DMS 273 treated with DMSO at 0.1 percent for 48 hours (cell line): ENCODE results near the gene NUP98.

ENCODE experiments used
- DNase-seq: peaks from one replicate; lab custom pipeline; 2025; lab: John Stamatoyannopoulos, UW

NUP98 gene

GRCh38 chr11:3797329-3798090 is at the start of gene NUP98:
Gene NUP98 (minus strand): TSS chr11:3797554. CDS start chr11:3782117, 15,437 bp downstream.
- DNase-seq: peak; percentile 96

GRCh38 chr11:3845670-3846069 is 48.3 kb upstream of the NUP98 start:
- DNase-seq: no peak

GRCh38 chr11:3845246-3845645 is 47.9 kb upstream of the NUP98 start:
- DNase-seq: no peak

- no peak for DNase-seq
These were observed 46.0 kb upstream of the NUP98 start for GRCh38 chr11:3843326-3843725.

GRCh38 chr11:3841426-3842350 is 44.3 kb upstream of the NUP98 start:
- DNase-seq: no peak

- DNase-seq: no peak
These were observed 43.6 kb upstream of the NUP98 start, which contains the start of gene RHOG for GRCh38 chr11:3840870-3841425. Gene RHOG (minus strand): TSS chr11:3840959. CDS start chr11:3828138, 12,821 bp downstream.

- no peak for DNase-seq
These were observed 42.9 kb upstream of the NUP98 start for GRCh38 chr11:3840004-3840869.

GRCh38 chr11:3838504-3838903 is 41.1 kb upstream of the NUP98 start:
- DNase-seq: no peak

- no peak for DNase-seq
These were observed 40.4 kb upstream of the NUP98 start for GRCh38 chr11:3837793-3838192.

GRCh38 chr11:3836903-3837302 is 39.5 kb upstream of the NUP98 start:
- no peak for DNase-seq

- DNase-seq: no peak
These were observed 38.4 kb upstream of the NUP98 start for GRCh38 chr11:3835751-3836150.

GRCh38 chr11:3834664-3835461 is 37.5 kb upstream of the NUP98 start:
- DNase-seq: no peak

- DNase-seq: no peak
These were observed 37.0 kb upstream of the NUP98 start for GRCh38 chr11:3834349-3834663.

- no peak for DNase-seq
These were observed 36.1 kb upstream of the NUP98 start for GRCh38 chr11:3833449-3833848.

- DNase-seq: no peak
These were observed 35.5 kb upstream of the NUP98 start for GRCh38 chr11:3832816-3833215.

GRCh38 chr11:3831378-3832239 is 34.3 kb upstream of the NUP98 start:
- DNase-seq: no peak

- DNase-seq: no peak
These were observed 33.4 kb upstream of the NUP98 start for GRCh38 chr11:3830730-3831129.

GRCh38 chr11:3830088-3830487 is 32.7 kb upstream of the NUP98 start:
- DNase-seq: no peak

GRCh38 chr11:3827434-3828186 is 30.3 kb upstream of the NUP98 start:
- no peak for DNase-seq
